ENCODE data around the gene ULBP3.

ULBP3 gene

GRCh38 chr6:150068720-150069648 lies at the start of gene ULBP3:
Gene ULBP3, minus strand, starts transcription at chr6:150069121. Its CDS starts 55 bp downstream, at chr6:150069066.
- peak; percentile 58 to 70 for DNase-seq (ENCODE audit: low read depth in 2 of 2)

GRCh38 chr6:150118627-150119026 lies 49.7 kb upstream of the ULBP3 start:
- no peak for DNase-seq (ENCODE audit: low read depth in 2 of 2)

- no peak for DNase-seq (ENCODE audit: low read depth in 2 of 2)
Observed at GRCh38 chr6:150118203-150118602, 49.3 kb upstream of the ULBP3 start.

GRCh38 chr6:150116200-150116800 lies 47.4 kb upstream of the ULBP3 start:
- no peak for DNase-seq (ENCODE audit: low read depth in 2 of 2)

GRCh38 chr6:150115769-150116168 lies 46.8 kb upstream of the ULBP3 start:
- DNase-seq (ENCODE audit: low read depth in 2 of 2), result no peak

GRCh38 chr6:150112233-150112632 lies 43.3 kb upstream of the ULBP3 start:
- no peak for DNase-seq (ENCODE audit: low read depth in 2 of 2)

- no peak for DNase-seq (ENCODE audit: low read depth in 2 of 2)
Observed at GRCh38 chr6:150102750-150103270, 33.9 kb upstream of the ULBP3 start.

- no peak for DNase-seq (ENCODE audit: low read depth in 2 of 2)
Observed at GRCh38 chr6:150100745-150101144, 31.8 kb upstream of the ULBP3 start.

- no peak for DNase-seq (ENCODE audit: low read depth in 2 of 2)
Observed at GRCh38 chr6:150099953-150100352, 31.0 kb upstream of the ULBP3 start.

- no peak for DNase-seq (ENCODE audit: low read depth in 2 of 2)
Observed at GRCh38 chr6:150099546-150099945, 30.6 kb upstream of the ULBP3 start.

- DNase-seq (ENCODE audit: low read depth in 2 of 2), result no peak
Observed at GRCh38 chr6:150098155-150098554, 29.2 kb upstream of the ULBP3 start.

- DNase-seq (ENCODE audit: low read depth in 2 of 2), result no peak
Observed at GRCh38 chr6:150093397-150093796, 24.5 kb upstream of the ULBP3 start.

- DNase-seq (ENCODE audit: low read depth in 2 of 2), result no peak
Observed at GRCh38 chr6:150091476-150091875, 22.6 kb upstream of the ULBP3 start.

- no peak for DNase-seq (ENCODE audit: low read depth in 2 of 2)
Observed at GRCh38 chr6:150090328-150090727, 21.4 kb upstream of the ULBP3 start.

GRCh38 chr6:150088481-150089154 lies 19.7 kb upstream of the ULBP3 start:
- DNase-seq (ENCODE audit: low read depth in 2 of 2), result no peak

- no peak for DNase-seq (ENCODE audit: low read depth in 2 of 2)
Observed at GRCh38 chr6:150087336-150087735, 18.4 kb upstream of the ULBP3 start.

GRCh38 chr6:150086026-150086425 lies 17.1 kb upstream of the ULBP3 start:
- DNase-seq (ENCODE audit: low read depth in 2 of 2), result no peak

- no peak for DNase-seq (ENCODE audit: low read depth in 2 of 2)
Observed at GRCh38 chr6:150084426-150084825, 15.5 kb upstream of the ULBP3 start.

GRCh38 chr6:150083839-150084238 lies 14.9 kb upstream of the ULBP3 start:
- DNase-seq (ENCODE audit: low read depth in 2 of 2), result no peak

GRCh38 chr6:150081702-150082101 lies 12.8 kb upstream of the ULBP3 start:
- no peak for DNase-seq (ENCODE audit: low read depth in 2 of 2)

GRCh38 chr6:150079604-150080003 lies 10.7 kb upstream of the ULBP3 start:
- DNase-seq (ENCODE audit: low read depth in 2 of 2), result no peak

- no peak for DNase-seq (ENCODE audit: low read depth in 2 of 2)
Observed at GRCh38 chr6:150078788-150079187, 9.9 kb upstream of the ULBP3 start.

Data from stimulated activated CD4-positive, alpha-beta T cell treated with anti-CD3 and anti-CD28 coated beads, Interleukin-4, amount 100 ng/mL, for 48 hours (primary cell).